Measurements from ENCODE around the gene PIAS2. TPM values are rescaled to one million over a fixed set of nuclear protein-coding genes. Genes with fewer than 3 reads are reported as not detected.

The PIAS2 gene
- total and polyA plus RNA-seq, 2 of the 13 experiments (the other 11 are each of a cell fraction or from before 2014, with no cell fraction given): 12.2 to 12.7 TPM

- Histone ChIP-seq H3K36me3 (replicated peaks in 1 of 2; ENCODE audit: control insufficient read depth in 1 of 2, insufficient read depth in 2 of 2, low read length in 2 of 2) (no peaks in the 10 kb centered on the region), H3K27me3 (ENCODE audit: control insufficient read depth in 1 of 2, insufficient read depth in 2 of 2, low read length in 2 of 2) (no peaks in the 10 kb centered on the region), H3K4me2 (ENCODE audit: low read depth, low read length) (no peak overlapping the region), H2AFZ (ENCODE audit: low read length) (no peak overlapping the region), H3K4me3 (replicated peaks in 1 of 3; ENCODE audit: insufficient read depth in 1 of 3, low read depth in 2 of 3, low read length in 3 of 3) (no peak overlapping the region), H3K9me3 (ENCODE audit: low read length) (no peaks in the 10 kb centered on the region), H3K9ac (ENCODE audit: insufficient read depth, low read depth, low read length) (no peak overlapping the region), H3K79me2 (ENCODE audit: insufficient read depth, low read length) (no peaks in the 10 kb centered on the region), H4K20me1 (ENCODE audit: insufficient read depth, low read length) (no peaks in the 10 kb centered on the region), H3K27ac (ENCODE audit: extremely low read length, insufficient read depth, low read length) (no peak overlapping the region), H3K4me1 (ENCODE audit: insufficient read depth, low read length) (no peaks in the 10 kb centered on the region)
- ATAC-seq (peak; percentile 54; the same call in 2 of the 3 replicates), DNase-seq (ENCODE audit: low spot score) (no peak), FAIRE-seq (no peak)
- ChIA-PET POLR2A (no interaction called here), CTCF (ENCODE audit: low intra/inter-chr PET ratio, low total read pairs) (no interaction called here)
- in situ Hi-C loops (cut with HindIII; ENCODE audit: extremely low pct_ligation_motif_present, low pct_unique_long_range_greater_than_20kb) (no loop called here), intact Hi-C loops (cut with micrococcal nuclease; ENCODE audit: unreplicated experiment) (no loop called here)
- WGBS (ENCODE audit: low lambda C conversion rate): 21% methylated on average over 5 of the region's 5 CpGs
- TF ChIP-seq, protein P1, sequence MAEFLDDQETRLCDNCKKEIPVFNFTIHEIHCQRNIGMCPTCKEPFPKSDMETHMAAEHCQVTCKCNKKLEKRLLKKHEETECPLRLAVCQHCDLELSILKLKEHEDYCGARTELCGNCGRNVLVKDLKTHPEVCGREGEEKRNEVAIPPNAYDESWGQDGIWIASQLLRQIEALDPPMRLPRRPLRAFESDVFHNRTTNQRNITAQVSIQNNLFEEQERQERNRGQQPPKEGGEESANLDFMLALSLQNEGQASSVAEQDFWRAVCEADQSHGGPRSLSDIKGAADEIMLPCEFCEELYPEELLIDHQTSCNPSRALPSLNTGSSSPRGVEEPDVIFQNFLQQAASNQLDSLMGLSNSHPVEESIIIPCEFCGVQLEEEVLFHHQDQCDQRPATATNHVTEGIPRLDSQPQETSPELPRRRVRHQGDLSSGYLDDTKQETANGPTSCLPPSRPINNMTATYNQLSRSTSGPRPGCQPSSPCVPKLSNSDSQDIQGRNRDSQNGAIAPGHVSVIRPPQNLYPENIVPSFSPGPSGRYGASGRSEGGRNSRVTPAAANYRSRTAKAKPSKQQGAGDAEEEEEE (CRISPR knock-in tag; IDR thresholded peaks at IDR 0.05; ENCODE audit: borderline replicate concordance): no peak
- no peak for TF ChIP-seq EED (CRISPR knock-in tag; IDR thresholded peaks at IDR 0.05)
- TF ChIP-seq SRSF1 (optimal IDR thresholded peaks at IDR 0.05; ENCODE audit: low read depth, low read length): no peak
- no peak for TF ChIP-seq ZNF569 (CRISPR knock-in tag; IDR thresholded peaks at IDR 0.05; ENCODE audit: borderline replicate concordance)
- no peak for TF ChIP-seq ZNF263 (CRISPR knock-in tag; IDR thresholded peaks at IDR 0.05)
- no peak for TF ChIP-seq PCBP2 (optimal IDR thresholded peaks at IDR 0.05; ENCODE audit: low read depth, low read length, poor library complexity, severe bottlenecking)
- TF ChIP-seq SKIL (CRISPR knock-in tag; IDR thresholded peaks at IDR 0.05; ENCODE audit: borderline replicate concordance): no peak
- no TSS peak for BruUV-seq (replicated peaks)
Measured at GRCh38 chr18:46772357-46772756, 144.9 kb downstream of the PIAS2 start.
